PC-3 (cell line): ENCODE measurements around the gene IL25. TPM values are rescaled to one million over a fixed set of nuclear protein-coding genes. Genes with fewer than 3 reads are reported as not detected.

Source experiments
- ATAC-seq: fragments of 200-7000 bp; cut with Tn5 transposase; 2 replicates; pipeline ENCODE4 v1.9.1; 2020; ENCODE audit warnings: mild to moderate bottlenecking, moderate library complexity
- BruUV-seq: library from RNA; stranded (reverse); fragments of 400-500 nt; replicated peaks from 2 replicates; lab custom pipeline; 2021; lab: Mats Ljungman, UMichigan
- CTCF ChIA-PET: fragments of 300-600 bp; sonication (Branson Sonifier 250); formaldehyde crosslinking; loops from one replicate; lab custom pipeline; 2022; ENCODE audit warnings: antibody characterized with exemption; lab: Charles Lee
- POLR2A ChIA-PET: fragments of 300-600 bp; sonication (Branson Sonifier 250); formaldehyde crosslinking; loops from one replicate; lab custom pipeline; 2022; ENCODE audit warnings: antibody characterized with exemption; ENCODE audit not compliant: unreplicated experiment; lab: Charles Lee
- DNase-seq: peaks from one replicate; pipeline ENCODE4 v3.0.0-alpha.2; 2015
- H2AFZ ChIP-seq: fragments of 300-600 bp; sonication (generic); 2 replicates; pipeline ENCODE4 v1.6.0; 2016; ENCODE audit warnings: antibody characterized with exemption, low read length
- H3F3A ChIP-seq: fragments of 300-600 bp; sonication (generic); one replicate; pipeline ENCODE4 v1.6.0; 2017; ENCODE audit warnings: antibody characterized with exemption, low read length, control low read depth, mild to moderate bottlenecking; ENCODE audit not compliant: unreplicated experiment
- H3K27ac ChIP-seq: fragments of 300-600 bp; sonication (generic); 2 replicates; pipeline ENCODE4 v1.5.1; 2016; ENCODE audit warnings: mild to moderate bottlenecking, low read length
- H3K27me3 ChIP-seq: fragments of 300-600 bp; sonication (generic); 2 replicates; pipeline ENCODE4 v1.6.1; 2016; ENCODE audit warnings: low read length, mixed read lengths
- H3K36me3 ChIP-seq: fragments of 300-600 bp; sonication (generic); 2 replicates; pipeline ENCODE4 v1.6.1; 2016; ENCODE audit warnings: low read depth, mixed run types, low read length, mixed read lengths
- H3K4me1 ChIP-seq: fragments of 300-600 bp; sonication (generic); 2 replicates; pipeline ENCODE4 v1.5.1; 2016; ENCODE audit warnings: low read length; ENCODE audit not compliant: insufficient read depth
- H3K4me2 ChIP-seq: fragments of 300-600 bp; sonication (generic); 2 replicates; pipeline ENCODE4 v1.6.0; 2016; ENCODE audit warnings: low read length
- H3K4me3 ChIP-seq: fragments of 300-600 bp; sonication (generic); 2 replicates; pipeline ENCODE4 v1.5.1; 2016; ENCODE audit warnings: mild to moderate bottlenecking, low read length, mixed read lengths
- H3K79me2 ChIP-seq: fragments of 300-600 bp; sonication (generic); 2 replicates; pipeline ENCODE4 v1.6.1; 2017; ENCODE audit warnings: low read length, mixed read lengths
- H3K9ac ChIP-seq: fragments of 300-600 bp; sonication (generic); 2 replicates; pipeline ENCODE4 v1.6.0; 2016; ENCODE audit warnings: mild to moderate bottlenecking, low read length
- H3K9me2 ChIP-seq: fragments of 300-600 bp; sonication (generic); replicated peaks from 2 replicates; pipeline ENCODE4 v1.6.1; 2016; ENCODE audit warnings: mixed run types, low read length, mixed read lengths
- H3K9me3 ChIP-seq: fragments of 300-600 bp; sonication (generic); 2 replicates; pipeline ENCODE4 v1.6.1; 2016; ENCODE audit warnings: low read length, mixed read lengths
- H4K20me1 ChIP-seq: fragments of 300-600 bp; sonication (generic); 2 replicates; pipeline ENCODE4 v1.6.1; 2016; ENCODE audit warnings: low read length, mixed read lengths
- EZH2 ChIP-seq: fragments of 300-600 bp; sonication (generic); IDR thresholded peaks from one replicate; pipeline ENCODE4 v1.6.1; 2017; ENCODE audit warnings: antibody characterized with exemption, mild to moderate bottlenecking, low read length; ENCODE audit not compliant: unreplicated experiment
- EZH2phosphoT487 ChIP-seq: fragments of 300-600 bp; sonication (generic); IDR thresholded peaks from 2 replicates; pipeline ENCODE4 v1.6.1; 2018; ENCODE audit warnings: mild to moderate bottlenecking, antibody characterized with exemption, low read length, borderline replicate concordance
- intact Hi-C: fragments of 100-400 bp; cut with micrococcal nuclease; formaldehyde crosslinking; loops from 2 replicates; pipeline ENCODE4 v1.9.0; 2023
- total RNA-seq: library from RNA; depleted of rRNA; stranded (reverse); fragments of >200 nt; gene quantifications from 2 replicates; pipeline ENCODE4 v1.2.3, GENCODE V29; 2014
- TF ChIP-seq, protein P1 (sequence below): fragments of 300-600 bp; sonication (generic); conservative IDR thresholded peaks from 2 replicates; pipeline ENCODE4 v1.5.1; 2017; ENCODE audit warnings: antibody characterized with exemption, low read depth, mild to moderate bottlenecking, low read length

Gene IL25
- total RNA-seq, 1 experiment from 2014 or later, result not detected

DNA sequence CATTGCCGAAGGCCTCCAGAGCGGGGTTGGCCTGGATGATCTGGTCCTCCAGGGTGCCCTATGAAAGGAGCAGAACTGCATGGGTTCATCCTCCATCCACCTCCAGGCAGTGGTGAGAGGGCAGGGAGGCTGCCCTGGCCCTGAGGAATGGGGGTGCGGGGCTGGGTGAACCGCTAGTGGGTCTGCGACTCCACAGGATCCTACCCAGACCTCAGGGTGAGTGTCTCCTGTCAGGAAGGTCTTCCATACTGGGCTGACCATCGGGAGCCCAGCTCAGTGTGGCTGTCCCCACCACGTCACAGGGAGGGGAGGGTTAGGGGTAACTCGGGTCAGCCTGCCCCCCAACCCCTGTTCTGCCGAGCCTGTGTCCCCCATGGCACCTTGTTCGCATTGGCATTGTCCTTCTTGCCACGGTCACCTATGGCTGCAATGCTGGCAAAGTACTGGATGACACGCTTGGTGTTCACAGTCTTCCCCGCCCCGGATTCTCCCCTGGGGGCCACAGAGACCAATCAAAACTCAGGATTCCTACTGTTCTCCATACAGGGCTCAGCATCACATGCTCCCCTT, 31.8 kb downstream of the IL25 start:
- POLR2A ChIA-PET, result no interaction called here
- no peaks in the 10 kb centered on the region for H3K9me2 ChIP-seq
- H3K9me3 ChIP-seq, result no peaks in the 10 kb centered on the region

DNA sequence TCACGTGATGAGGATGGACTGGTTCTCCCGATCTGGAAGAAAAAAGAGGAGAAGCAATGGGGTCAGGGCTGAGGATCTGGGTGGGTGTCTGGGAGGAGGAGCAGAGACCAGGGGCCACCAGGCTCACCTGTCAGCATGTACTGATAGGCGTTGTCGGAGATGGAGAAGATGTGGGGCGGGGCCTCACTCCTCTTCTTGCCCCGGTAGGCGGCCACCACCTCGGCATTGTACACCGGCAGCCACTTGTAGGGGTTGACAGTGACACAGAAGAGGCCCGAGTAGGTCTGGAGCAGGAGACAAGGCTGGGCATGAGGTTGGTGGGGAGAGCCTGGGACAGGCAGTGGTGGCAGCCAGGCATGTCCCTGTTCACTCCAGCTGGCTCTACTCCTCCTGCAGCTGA, 32.5 kb downstream of the IL25 start:
- intact Hi-C loops, result no loop called here
- BruUV-seq, result no TSS peak
- H3K4me2 ChIP-seq, result no peak overlapping the region
- no peaks in the 10 kb centered on the region for H3K36me3 ChIP-seq
- H3K79me2 ChIP-seq, result no peaks in the 10 kb centered on the region
- POLR2A ChIA-PET, result no interaction called here
- H3K9me3 ChIP-seq, result no peaks in the 10 kb centered on the region
- CTCF ChIA-PET, result no interaction called here
- no peaks in the 10 kb centered on the region for H4K20me1 ChIP-seq
- no peak overlapping the region for H3K27ac ChIP-seq
- ATAC-seq, result no peak
- H2AFZ ChIP-seq, result no peak overlapping the region
- peaks cover 71% of the 10 kb centered on the region for H3K27me3 ChIP-seq
- TF ChIP-seq, protein P1, sequence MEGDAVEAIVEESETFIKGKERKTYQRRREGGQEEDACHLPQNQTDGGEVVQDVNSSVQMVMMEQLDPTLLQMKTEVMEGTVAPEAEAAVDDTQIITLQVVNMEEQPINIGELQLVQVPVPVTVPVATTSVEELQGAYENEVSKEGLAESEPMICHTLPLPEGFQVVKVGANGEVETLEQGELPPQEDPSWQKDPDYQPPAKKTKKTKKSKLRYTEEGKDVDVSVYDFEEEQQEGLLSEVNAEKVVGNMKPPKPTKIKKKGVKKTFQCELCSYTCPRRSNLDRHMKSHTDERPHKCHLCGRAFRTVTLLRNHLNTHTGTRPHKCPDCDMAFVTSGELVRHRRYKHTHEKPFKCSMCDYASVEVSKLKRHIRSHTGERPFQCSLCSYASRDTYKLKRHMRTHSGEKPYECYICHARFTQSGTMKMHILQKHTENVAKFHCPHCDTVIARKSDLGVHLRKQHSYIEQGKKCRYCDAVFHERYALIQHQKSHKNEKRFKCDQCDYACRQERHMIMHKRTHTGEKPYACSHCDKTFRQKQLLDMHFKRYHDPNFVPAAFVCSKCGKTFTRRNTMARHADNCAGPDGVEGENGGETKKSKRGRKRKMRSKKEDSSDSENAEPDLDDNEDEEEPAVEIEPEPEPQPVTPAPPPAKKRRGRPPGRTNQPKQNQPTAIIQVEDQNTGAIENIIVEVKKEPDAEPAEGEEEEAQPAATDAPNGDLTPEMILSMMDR, result no peak
- TF ChIP-seq EZH2 (no peak), EZH2phosphoT487 (no peak)
- no peaks in the 10 kb centered on the region for H3F3A ChIP-seq
- no peak for DNase-seq
- no peaks in the 10 kb centered on the region for H3K4me1 ChIP-seq
- H3K9ac ChIP-seq, result no peak overlapping the region
- H3K4me3 ChIP-seq, result no peak overlapping the region
- no peaks in the 10 kb centered on the region for H3K9me2 ChIP-seq

More for the DNA sequence above, 31.8 kb downstream of the IL25 start:
- peaks cover 64% of the 10 kb centered on the region for H3K27me3 ChIP-seq
- no peaks in the 10 kb centered on the region for H3K36me3 ChIP-seq
- no peak overlapping the region for H3K4me3 ChIP-seq
- TF ChIP-seq EZH2phosphoT487 (no peak), EZH2 (no peak)
- TF ChIP-seq, protein P1, result no peak
- no peaks in the 10 kb centered on the region for H3K4me1 ChIP-seq
- no peaks in the 10 kb centered on the region for H4K20me1 ChIP-seq
- CTCF ChIA-PET, result no interaction called here
- no peaks in the 10 kb centered on the region for H3K79me2 ChIP-seq
- DNase-seq (no peak), ATAC-seq (no peak)
- H3K9ac ChIP-seq, result no peak overlapping the region
- H3F3A ChIP-seq, result no peaks in the 10 kb centered on the region
- intact Hi-C loops, result no loop called here
- no peak overlapping the region for H2AFZ ChIP-seq
- H3K27ac ChIP-seq, result no peak overlapping the region
- no peak overlapping the region for H3K4me2 ChIP-seq
- no TSS peak for BruUV-seq

DNA sequence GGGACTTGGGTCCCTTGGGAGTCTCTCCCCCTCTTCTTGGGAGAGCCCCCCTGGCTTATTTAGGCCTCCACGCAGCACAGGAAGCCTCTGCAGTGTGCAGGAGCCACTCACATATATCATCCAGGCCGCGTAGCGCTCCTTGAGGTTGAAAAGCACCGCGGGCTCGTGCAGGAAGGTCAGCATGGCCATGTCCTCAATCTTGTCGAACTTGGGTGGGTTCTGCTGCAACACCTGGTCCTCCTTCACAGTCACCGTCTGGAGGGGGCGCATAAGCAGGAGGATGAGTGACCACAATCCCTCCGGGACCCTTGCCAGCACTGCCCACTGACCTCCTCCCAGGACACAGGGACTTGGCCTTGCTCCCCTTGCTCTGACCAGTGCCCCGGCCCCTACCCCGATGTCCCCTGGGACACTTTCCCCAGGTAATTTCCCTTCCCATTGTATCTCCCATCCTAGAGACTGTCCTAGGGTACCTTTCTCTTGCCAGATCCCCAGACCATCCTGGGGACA, 33.0 kb downstream of the IL25 start:
- Histone ChIP-seq H3K9me3 (no peaks in the 10 kb centered on the region), H2AFZ (no peak overlapping the region), H4K20me1 (no peaks in the 10 kb centered on the region), H3K4me2 (no peak overlapping the region), H3F3A (no peaks in the 10 kb centered on the region), H3K27ac (no peak overlapping the region), H3K36me3 (no peaks in the 10 kb centered on the region), H3K4me3 (no peak overlapping the region), H3K4me1 (no peaks in the 10 kb centered on the region), H3K9ac (no peak overlapping the region), H3K79me2 (no peaks in the 10 kb centered on the region), H3K9me2 (no peaks in the 10 kb centered on the region), H3K27me3 (peaks cover 75% of the 10 kb centered on the region)
- intact Hi-C loops, result no loop called here
- TF ChIP-seq EZH2phosphoT487 (no peak), EZH2 (no peak)
- TF ChIP-seq, protein P1, result no peak
- ChIA-PET POLR2A (no interaction called here), CTCF (no interaction called here)
- ATAC-seq (no peak), DNase-seq (no peak)
- BruUV-seq, result no TSS peak
